Left colon (tissue), 2 donors: ENCODE data around the gene DNAAF5. TPM values are rescaled to one million over a fixed set of nuclear protein-coding genes. Genes with fewer than 3 reads are reported as not detected.

Experiments used
- ATAC-seq: fragments of 200-7000 bp; cut with Tn5 transposase; one replicate; pipeline ENCODE4 v1.9.1; 2020; ENCODE audit warnings: mild to moderate bottlenecking, moderate library complexity
- DNase-seq, 2 donors: peaks; one replicate each; pipeline ENCODE4 v3.0.0-alpha.2; 2020
- intact Hi-C, 2 donors: fragments of 100-400 bp; cut with DNase I in 1 of 2; cut with micrococcal nuclease in 1 of 2; formaldehyde crosslinking; loops; one replicate each; pipeline versions ENCODE4 v1.11.2 to v1.14.0; 2022; cut with DNase I, micrococcal nuclease
- total RNA-seq, 2 donors: library from RNA; stranded (reverse); fragmentation: NEBNext Ultra II Directional; extraction: Animal tissue kit (Norgen Biotek cat#: 25700); gene quantifications; one replicate each; pipeline ENCODE4 v1.2.1, GENCODE V29; 2021
- donor health status: DM: no; HTN: no; CAD: no.
- donor health status: DM: yes; HTN: yes; CAD: no.

Gene DNAAF5
- total RNA-seq, 2 donors from 2014 or later, result 27.8 to 37.1 TPM

DNA sequence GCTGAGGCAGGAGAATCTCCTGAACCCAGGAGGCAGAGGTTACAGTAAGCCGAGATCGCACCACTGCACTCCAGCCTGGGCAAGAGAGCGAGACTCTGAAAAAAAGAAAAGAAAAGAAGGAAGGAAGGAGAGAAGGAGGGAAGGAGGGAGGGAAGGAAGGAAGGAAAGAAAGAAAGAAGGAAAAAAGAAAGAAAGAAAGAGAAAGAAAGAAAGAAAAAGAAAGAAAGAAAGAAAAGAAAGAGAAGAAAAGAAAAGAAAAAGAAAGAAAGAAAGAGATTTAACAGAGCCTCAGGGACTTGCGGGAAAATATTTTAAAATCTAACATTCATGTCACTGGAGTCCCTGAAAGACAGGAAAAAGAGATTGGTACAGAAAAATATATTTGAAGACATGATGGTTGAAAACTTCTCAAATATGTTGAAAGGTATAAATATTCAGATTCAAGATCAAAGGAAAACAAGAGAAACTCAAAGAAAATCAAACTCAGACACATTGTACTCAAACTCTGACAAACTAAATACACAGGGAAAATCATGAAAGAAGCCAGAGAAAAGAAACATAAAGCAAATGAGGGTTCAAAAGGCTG is 25.3 kb upstream of the DNAAF5 start:
- intact Hi-C loops, result no loop called here
- ATAC-seq (no peak), DNase-seq (no peak)

DNA sequence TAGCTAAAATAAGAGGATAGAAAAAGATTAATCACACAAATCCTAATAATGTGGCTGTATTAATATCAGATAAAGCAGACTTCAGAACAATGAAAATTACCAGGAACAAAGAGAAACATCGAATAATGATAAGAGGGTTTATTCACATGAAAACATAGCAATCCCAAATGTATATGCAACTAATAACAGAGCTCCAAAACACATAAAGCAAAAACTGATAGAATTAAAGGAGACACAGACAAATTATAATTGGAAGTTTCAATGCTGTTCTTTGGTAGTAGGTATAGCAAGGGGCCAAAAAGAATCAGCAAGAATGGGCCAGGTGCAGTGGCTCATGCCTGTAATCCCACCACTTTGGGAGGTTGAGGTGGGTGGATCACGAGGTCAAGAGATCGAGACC is 23.4 kb upstream of the DNAAF5 start:
- DNase-seq, result no peak
- intact Hi-C loops, result no loop called here
- no peak for ATAC-seq

DNA sequence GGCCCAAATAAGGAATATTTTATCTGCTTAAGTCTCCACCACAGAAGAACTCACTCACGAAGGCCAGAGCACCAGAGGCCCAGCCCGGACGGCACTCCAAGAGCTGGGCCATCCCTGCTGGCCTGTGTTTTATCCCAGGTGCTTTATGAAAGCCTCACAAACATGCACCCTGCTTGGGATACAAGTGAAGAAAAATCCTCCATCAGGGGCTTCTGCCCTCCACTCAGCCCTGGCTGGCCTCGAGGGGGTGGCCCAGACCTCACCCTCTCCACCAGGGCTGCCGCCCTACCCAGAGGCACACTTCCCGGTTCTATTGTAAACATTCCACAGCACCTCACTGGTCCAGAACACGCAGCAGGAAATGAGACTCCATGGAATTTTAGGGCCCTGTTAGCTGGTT is 19.8 kb upstream of the DNAAF5 start:
- intact Hi-C loops, result no loop called here
- ATAC-seq (peak; percentile 78), DNase-seq (peak; percentile 65 to 76)

DNA sequence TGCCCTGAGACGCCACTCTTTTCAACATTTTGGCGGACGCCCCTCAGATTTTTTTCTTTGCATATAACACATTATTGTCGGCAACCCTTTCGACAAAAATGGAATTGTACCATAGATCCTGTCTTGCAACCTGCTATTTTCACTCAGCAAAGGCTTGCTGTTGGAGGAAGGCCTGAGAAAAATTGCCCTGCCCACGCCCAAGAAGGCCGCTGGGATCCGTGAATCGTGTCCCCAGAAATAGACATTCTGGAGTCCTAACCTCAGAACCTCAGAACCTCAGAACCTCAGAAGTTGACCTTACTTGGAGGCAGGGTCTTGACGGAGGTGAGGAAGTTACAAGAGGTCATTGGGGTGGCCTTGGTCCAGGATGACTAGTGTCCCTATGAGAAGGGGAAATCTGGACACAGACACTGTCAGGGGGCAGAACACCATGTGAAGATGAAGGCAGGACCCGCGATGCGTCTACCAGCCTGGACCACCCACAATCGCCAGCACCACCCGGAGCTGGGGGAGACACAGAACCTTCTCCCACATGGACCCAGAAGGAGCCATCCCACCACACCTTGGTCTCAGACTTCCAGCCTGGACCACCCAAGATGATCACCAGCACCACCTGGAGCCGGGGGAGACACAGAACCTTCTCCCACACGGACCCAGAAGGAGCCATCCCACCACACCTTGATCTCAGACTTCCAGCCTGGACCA is 19.1 kb upstream of the DNAAF5 start:
- intact Hi-C loops, result no loop called here
- DNase-seq (no peak), ATAC-seq (no peak)

DNA sequence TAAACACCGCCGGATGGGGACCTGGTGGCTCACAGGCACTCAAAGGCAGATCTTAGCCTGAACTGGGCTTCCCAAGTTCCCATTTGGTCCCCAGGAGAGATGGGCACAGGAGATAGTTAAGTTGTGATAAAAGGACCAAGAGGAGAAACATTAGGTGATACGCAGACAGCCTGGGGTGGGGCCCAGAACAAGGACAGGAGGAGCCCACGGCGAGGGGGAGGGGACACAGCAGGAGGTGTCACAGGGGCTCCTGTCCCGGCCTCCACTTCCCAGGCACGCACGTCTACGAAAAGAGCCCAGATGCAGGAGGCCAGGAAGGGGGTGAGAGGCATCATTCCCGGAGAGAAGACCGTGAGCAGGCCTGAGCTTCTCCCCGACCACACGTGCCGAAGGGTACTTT is 16.3 kb upstream of the DNAAF5 start:
- ATAC-seq (no peak), DNase-seq (no peak)
- intact Hi-C loops, result no loop called here

DNA sequence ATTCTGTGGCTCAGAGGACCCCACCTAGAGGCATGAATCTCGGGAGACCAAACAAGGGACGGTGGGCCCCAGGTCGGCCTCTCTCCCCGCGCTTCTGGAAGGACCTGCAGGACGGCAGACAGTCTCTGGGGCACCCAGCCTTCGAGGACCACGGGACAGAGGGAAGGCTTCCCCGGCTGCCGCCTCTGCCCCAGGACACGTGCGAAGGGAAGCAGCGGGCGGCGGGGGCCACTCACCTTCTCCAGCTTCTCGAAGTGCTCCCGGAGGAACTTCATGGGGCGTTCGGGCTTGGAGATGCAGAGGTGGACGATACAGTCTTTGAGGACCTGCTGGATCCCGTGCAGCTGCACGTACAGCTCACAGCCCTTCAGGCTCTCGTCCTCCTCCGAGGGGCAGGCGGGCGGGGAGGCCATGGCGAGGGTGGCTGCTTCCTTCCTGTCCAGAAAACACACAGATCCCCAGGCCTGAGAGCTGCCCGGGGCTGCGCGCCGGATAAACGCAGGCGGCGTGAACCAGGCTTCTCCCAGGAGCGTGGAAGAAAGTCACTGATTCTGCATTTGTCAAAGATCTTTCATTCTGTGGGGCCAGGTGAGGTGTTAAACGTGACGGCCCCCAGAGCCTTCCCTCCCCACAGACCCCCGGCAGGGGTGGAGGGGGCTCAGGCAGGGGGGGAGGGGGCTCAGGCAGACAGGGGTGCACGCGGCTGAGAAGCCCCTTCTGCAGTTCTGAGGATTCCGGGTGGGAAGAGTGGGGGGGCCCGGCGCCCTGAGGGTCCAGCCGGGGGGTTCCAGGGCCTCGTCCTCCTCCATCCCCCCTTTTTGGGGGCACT is 15.2 kb upstream of the DNAAF5 start:
- DNase-seq (no peak), ATAC-seq (no peak)

DNA sequence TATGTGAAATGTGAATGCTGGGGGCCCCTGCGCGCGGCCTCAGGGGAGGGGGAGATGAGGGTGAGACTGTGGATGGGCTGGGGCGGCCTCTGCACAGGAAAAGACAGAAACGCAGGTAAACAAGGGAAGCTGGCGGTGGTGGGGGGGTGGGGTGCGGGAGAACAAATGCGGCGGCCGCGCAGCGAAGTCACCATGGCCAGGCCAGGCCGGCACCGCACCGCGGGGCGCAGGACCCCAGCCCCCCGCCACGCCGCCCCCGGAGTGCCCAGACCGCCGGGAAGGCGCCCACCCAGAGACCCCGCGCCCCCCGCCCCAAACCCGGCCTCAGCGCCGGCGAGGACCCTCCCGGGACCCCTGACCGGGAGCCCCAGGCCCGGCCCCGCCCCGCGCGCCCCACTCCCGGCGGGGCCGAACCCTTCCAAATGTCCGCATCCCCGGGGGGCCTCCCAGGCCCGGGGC is 14.5 kb upstream of the DNAAF5 start:
- intact Hi-C loops, result no loop called here
- no peak for DNase-seq
- no peak for ATAC-seq

More for the DNA sequence above, 15.2 kb upstream of the DNAAF5 start:
- intact Hi-C loops, result no loop called here

DNA sequence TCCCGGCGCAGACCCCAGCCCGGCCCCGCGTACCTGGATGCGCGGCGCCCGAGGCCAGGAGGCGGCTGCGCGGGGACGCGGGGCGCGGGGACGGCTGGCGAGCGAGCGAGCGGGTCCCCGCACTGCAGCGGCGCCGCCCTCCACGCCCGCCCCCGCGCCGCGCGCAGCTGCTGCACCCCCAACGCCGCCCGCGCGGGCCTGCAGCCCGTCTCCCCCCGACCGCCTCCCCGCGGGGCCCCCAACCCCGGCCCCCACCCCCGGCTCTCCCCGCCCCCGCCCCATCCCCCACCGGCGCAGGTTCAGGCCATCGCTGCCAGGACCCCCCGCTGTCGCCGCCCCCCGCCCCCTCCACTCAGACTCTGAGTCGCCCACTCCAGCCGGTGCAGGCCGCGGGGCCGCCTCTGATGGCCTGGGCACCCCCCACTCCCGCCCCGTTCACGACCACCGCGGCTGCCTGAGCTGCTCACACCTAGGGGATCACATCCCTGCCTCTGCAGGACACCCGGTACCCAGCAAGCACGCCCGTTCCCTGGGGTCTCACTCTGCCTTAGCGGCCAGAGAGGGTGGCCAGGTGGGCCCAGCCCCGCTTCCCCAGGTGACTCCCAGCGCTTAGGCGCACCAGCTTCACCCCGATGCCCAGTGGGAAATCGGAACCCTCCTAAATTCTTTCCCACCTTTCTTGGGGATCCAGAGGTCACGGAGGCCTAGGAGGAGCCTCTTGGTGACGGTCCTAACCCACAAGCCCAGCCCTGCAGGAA is 13.9 kb upstream of the DNAAF5 start:
- intact Hi-C loops, result no loop called here
- peak; percentile 40 for ATAC-seq
- no peak for DNase-seq

DNA sequence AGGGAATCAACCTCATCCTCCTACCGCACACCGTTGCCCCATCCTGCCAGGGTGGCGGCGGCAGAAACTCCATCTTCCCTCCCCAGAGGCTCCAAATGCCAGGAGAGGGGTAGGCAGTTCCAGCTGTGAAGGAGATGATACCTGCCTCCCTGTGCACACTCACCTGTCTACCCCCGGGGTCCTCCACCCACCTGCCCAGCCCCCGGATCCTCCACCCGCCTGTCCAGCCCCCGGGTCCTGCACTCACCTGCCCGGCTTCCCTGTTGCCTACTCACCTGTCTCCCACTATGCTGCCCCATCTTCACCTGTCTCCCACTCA is 13.4 kb upstream of the DNAAF5 start:
- intact Hi-C loops, result no loop called here
- no peak for ATAC-seq

DNA sequence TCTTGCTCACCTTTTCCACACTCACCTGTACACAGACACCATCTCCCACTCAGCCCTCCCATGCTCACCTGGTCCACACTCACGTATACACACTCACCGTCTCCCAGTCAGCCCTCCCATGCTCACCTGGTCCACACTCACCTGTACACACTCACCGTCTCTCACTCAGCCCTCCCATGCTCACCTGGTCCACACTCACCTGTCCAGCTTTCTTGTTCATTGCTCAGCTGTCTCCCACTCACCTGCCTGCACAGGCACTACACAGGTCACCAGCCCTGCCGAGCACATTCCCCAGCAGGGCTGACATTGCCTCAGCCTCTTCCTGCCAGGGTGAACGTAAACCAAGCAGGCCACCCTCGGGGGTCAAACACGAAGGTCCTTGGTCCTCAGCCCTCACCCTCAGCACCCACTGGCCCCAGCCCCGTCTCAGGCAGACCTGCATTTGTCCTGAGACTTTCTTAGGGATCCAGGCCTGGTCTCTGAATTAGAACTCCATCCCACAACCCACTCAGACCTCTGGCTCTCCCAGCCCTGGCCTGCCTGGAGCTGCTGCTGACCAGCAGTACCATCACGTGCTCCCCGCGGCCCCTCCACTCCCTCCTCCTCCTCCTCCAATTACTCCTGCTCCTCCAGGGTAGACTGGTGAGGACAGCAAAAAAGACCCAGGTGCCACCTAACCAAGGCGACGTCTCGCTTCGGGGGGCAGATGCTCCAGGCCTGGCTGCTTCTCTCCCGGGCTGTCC is 12.8 kb upstream of the DNAAF5 start:
- DNase-seq (no peak), ATAC-seq (peak; percentile 19)
- intact Hi-C loops, result no loop called here

More for the DNA sequence above, 13.4 kb upstream of the DNAAF5 start:
- DNase-seq, result no peak

DNA sequence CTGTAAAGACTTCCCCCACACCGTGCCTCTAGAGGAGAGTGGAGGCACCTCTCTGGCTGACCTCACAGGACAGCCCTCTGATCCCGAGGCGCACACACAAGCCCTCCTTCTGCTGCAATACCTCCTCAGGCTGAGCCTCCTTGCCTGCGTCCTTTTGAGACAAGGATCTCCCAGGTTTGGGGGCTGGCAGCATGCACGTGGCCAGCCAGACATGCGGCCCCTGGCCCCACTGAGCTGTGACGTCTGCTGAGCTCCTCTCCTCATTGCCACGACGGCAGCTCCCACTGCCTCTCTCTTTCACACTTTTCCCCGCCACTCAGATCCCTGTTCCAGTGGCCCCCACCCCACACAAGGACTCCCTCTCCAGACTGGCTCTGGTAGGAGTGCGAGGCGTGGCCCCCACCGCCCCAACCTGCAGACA is 12.2 kb upstream of the DNAAF5 start:
- ATAC-seq (no peak), DNase-seq (no peak)
- intact Hi-C loops, result no loop called here

DNA sequence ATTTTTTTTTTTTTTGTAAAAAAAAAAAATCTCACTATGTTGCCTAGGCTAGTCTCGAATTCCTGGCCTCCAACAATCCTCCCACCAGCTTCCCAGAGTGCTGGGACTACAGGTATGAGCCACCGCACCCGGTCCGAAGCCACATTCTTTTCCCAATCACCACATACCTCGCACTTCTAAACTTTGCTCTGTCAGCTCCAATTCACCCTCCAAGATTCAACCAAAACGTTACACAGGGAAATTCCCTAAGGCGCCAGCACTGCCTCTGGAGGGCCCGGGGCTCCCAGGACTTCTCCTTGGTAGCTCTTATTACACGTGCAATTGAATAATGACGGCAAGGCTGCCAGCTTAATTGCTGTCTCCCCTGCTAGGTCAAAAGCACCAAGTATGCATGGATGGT is 10.3 kb upstream of the DNAAF5 start:
- no peak for ATAC-seq
- intact Hi-C loops, result no loop called here
- DNase-seq, result no peak

DNA sequence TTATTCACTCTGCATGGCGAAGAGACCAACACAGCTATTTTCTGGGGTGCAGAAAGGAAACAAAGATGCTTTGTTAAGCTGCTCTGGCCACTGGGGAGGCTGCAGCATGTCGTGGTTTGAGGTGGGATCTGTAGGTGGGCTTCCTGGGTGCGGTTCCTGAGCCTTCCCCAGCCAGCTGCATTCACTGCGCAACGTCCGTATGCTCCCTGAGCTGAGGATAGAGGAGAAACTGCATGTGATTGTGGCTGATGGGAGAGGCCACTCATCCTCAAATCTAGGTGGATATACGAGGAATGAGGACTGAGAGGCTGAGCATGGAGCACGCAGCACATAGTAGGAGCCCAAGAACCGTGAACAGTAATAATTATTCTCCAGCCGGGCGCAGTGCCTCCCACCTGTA is 9.9 kb upstream of the DNAAF5 start:
- no peak for DNase-seq
- intact Hi-C loops, result no loop called here
- no peak for ATAC-seq

DNA sequence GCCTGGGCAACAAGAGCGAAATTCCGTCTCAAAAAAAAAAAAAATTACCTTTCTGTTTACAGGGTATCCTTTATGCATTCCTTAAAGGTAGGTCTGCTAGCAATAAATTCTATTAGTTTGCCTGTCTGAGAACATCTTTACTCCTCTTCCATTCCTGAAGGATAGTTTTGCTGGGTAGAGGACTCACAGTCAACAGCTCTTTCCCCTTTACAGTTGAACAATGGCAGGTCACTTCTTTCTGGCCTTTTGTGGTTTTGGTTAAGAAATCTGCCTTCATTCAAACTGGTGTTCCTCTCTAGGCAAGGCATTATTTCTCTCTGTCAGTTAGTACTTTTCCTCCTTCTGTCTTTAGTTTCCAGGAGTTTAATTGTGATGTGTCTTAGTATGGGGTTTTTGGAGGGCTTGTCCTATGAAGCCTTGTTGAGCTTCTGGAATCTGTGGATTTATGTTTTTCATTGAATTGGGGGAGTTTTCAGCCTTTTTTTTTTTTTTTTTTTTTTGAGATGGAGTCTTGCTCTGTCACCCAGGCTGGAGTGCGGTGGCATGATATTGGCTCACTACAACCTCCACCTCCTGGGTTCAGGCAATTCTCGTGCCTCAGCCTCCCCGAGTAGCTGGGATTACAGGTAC is 4.8 kb upstream of the DNAAF5 start:
- no peak for ATAC-seq
- no peak for DNase-seq

DNA sequence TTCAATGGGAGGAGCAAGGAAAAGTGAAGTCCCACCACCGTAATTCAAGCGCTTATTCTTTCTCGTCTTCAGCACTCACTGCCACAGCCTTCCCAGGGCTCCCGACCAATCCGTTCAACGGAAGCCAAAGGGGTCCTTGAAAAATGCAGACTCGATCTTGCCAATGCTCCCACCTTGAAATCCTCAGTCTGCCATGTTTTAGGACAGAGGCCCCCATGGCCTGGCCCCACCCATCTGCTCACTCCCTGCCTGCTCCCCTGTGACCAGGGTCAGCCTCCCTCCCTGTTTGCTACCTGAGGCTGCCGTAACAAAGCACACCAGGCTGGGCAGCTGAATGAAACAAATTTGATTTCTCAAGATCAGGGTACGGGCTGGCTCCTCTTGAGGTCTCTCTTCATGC is 3.0 kb upstream of the DNAAF5 start:
- ATAC-seq (no peak), DNase-seq (no peak)
- intact Hi-C loops, result no loop called here

More for the DNA sequence above, 4.8 kb upstream of the DNAAF5 start:
- intact Hi-C loops, result no loop called here

DNA sequence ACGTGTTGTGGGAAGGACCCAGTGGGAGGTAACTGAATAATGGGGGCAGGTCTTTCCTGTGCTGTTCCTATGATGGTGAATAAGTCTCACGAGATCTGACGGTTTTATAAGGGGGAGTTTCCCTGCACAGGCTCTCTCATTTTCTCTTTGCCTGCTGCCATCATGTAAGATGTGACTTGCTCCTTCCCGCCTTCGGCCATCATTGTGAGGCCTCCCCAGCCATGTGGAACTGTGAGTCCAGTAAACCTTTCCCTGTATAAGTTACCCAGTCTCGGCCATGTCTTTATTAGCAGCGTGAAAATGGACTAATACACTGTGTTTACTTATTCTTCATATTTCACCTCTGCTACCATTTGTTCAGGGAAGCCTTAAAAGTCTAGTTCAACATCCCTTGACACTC is 2.2 kb upstream of the DNAAF5 start:
- no peak for ATAC-seq
- no peak for DNase-seq
- intact Hi-C loops, result no loop called here

DNA sequence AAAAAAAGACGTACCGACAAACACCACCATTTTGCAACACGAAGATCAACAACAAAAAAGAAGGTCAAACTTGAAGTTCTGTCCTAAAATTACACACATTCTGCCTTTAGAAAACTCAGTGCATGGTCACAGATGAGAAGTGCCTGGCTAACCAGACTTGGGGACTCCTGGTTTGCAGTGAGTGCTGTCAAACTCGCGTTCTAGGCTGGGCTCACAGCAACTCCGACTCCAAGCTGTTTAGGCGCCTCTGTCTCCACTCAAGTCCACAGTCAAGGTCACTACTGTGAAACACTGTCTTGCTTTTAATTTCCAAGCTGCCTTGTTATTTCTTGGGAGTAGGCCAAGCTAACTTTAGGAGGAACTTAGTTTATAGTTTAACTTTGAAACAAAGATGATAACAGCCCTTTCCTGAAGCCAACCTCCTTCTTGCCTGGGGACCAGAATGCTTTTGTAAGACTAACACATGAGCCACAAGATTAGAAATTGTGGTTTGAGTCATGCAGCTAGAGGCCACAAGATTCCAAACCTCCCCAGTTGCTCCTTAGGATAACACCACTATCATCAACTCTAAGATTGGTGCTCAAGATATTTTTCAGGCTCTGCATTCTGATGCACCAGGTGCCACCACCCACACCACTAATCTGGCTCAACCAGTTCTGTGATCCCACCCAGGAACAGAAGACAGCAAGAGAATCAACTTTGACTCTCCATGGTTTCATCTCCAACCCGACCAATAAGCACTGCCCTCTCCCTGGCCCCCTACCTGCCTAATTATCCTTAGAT is 1.1 kb upstream of the DNAAF5 start:
- DNase-seq (no peak), ATAC-seq (no peak)
- intact Hi-C loops, result no loop called here

DNA sequence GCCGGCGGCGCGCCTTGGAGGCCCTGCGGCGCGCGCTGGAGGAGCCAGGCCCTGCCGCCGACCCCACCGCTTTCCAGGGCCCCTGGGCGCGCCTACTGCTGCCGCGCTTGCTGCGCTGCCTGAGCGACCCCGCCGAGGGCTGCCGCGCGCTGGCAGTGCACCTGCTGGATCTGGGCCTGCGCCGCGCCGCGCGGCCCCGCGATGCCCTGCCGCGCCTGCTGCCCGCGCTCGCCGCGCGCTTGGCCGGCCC is 280 bp downstream of the DNAAF5 start:
- intact Hi-C loops, result no loop called here
- no peak for ATAC-seq
- DNase-seq, result no peak
